Neural cell (in vitro differentiated cells): ENCODE measurements around the gene MDGA2.

Source experiments
- CTCF ChIP-seq: fragments of 450-650 bp; IDR thresholded peaks from 2 replicates; pipeline ENCODE4 v1.5.1; 2014; ENCODE audit warnings: antibody characterized with exemption, mild to moderate bottlenecking, moderate library complexity; ENCODE audit not compliant: poor library complexity, severe bottlenecking
- EP300 ChIP-seq: fragments of 450-650 bp; conservative IDR thresholded peaks from 2 replicates; pipeline ENCODE4 v1.6.1; 2014; ENCODE audit warnings: antibody characterized with exemption, mild to moderate bottlenecking, moderate library complexity; ENCODE audit not compliant: poor library complexity, severe bottlenecking
- EZH2 ChIP-seq: fragments of 200-600, 300-800 bp; shearing (Covaris generic), sonication (generic); IDR thresholded peaks from 2 replicates; pipeline ENCODE4 v1.6.1; 2014; ENCODE audit warnings: antibody characterized with exemption, low read length, borderline replicate concordance, mild to moderate bottlenecking; ENCODE audit not compliant: insufficient read depth, poor library complexity, severe bottlenecking
- MXI1 ChIP-seq: fragments of 450-650 bp; conservative IDR thresholded peaks from 2 replicates; pipeline ENCODE4 v1.6.1; 2014; ENCODE audit warnings: antibody characterized with exemption, mild to moderate bottlenecking; ENCODE audit not compliant: poor library complexity, severe bottlenecking
- POLR2AphosphoS5 ChIP-seq: IDR thresholded peaks from 2 replicates; pipeline ENCODE4 v1.6.1; 2012
- REST ChIP-seq: IDR thresholded peaks from 2 replicates; pipeline ENCODE4 v1.6.1; 2012; ENCODE audit warnings: borderline replicate concordance
- SMC3 ChIP-seq: fragments of 450-650 bp; conservative IDR thresholded peaks from 2 replicates; pipeline ENCODE4 v1.6.1; 2014; ENCODE audit warnings: antibody characterized with exemption, mild to moderate bottlenecking, moderate library complexity; ENCODE audit not compliant: poor library complexity
- TAF1 ChIP-seq: IDR thresholded peaks from 2 replicates; pipeline ENCODE4 v1.6.1; 2012; ENCODE audit warnings: low read depth

- TF ChIP-seq CTCF (no peak), POLR2AphosphoS5 (no peak), EZH2 (no peak), SMC3 (no peak), TAF1 (no peak), REST (no peak), EP300 (no peak), MXI1 (no peak)
Measured at GRCh38 chr14:47490353-47490752, 185.1 kb downstream of the MDGA2 start.
